Panc1 (cell line): ENCODE results near the gene SIRPB2. TPM values are rescaled to one million over a fixed set of nuclear protein-coding genes. Genes with fewer than 3 reads are reported as not detected.
A peak's percentile ranks its signal among the peaks of the same experiment; 100 is the strongest.

Source experiments
- ATAC-seq: fragments of 200-7000 bp; cut with Tn5 transposase; 2 replicates; pipeline ENCODE4 v1.9.1; 2020; ENCODE audit warnings: mild to moderate bottlenecking, moderate library complexity
- BruUV-seq: library from RNA; stranded (reverse); fragments of 400-500 nt; replicated peaks from 2 replicates; lab custom pipeline; 2021; lab: Mats Ljungman, UMichigan
- CTCF ChIA-PET: fragments of 300-600 bp; sonication (Branson Sonifier 250); formaldehyde crosslinking; loops from one replicate; lab custom pipeline; 2022; ENCODE audit warnings: antibody characterized with exemption; lab: Charles Lee
- POLR2A ChIA-PET: fragments of 300-600 bp; sonication (Branson Sonifier 250); formaldehyde crosslinking; loops from one replicate; lab custom pipeline; 2022; ENCODE audit warnings: antibody characterized with exemption; lab: Charles Lee
- DNase-seq: peaks from one replicate; pipeline ENCODE4 v3.0.0-alpha.2; 2010; ENCODE audit warnings: low read depth, low spot score
- H3K27ac ChIP-seq: 2 replicates; pipeline ENCODE4 v1.5.1; 2011; ENCODE audit warnings: mild to moderate bottlenecking, low read length, inconsistent platforms
- H3K27me3 ChIP-seq: fragments of 200-500 bp; sonication (Bioruptor generic); 2 replicates; pipeline ENCODE4 v1.6.0; 2014; ENCODE audit warnings: low read length, inconsistent platforms; ENCODE audit not compliant: control insufficient read depth, insufficient read depth
- H3K36me3 ChIP-seq: fragments of 200-500 bp; sonication (Bioruptor generic); 2 replicates; pipeline ENCODE4 v1.5.1; 2014; ENCODE audit warnings: inconsistent platforms, mild to moderate bottlenecking, low read length, moderate library complexity; ENCODE audit not compliant: control insufficient read depth, insufficient read depth
- H3K4me1 ChIP-seq: 2 replicates; pipeline ENCODE4 v1.5.1; 2011; ENCODE audit warnings: inconsistent platforms, mild to moderate bottlenecking, low read length, moderate library complexity; ENCODE audit not compliant: control insufficient read depth, insufficient read depth
- H3K4me3 ChIP-seq, 2 experiments: 2 replicates each; pipeline ENCODE4 v1.5.1; 2011 to 2012; ENCODE audit warnings: low read depth in 2 of 2, low read length in 2 of 2, mild to moderate bottlenecking in 2 of 2, inconsistent platforms in 1 of 2, moderate library complexity in 1 of 2
- H3K9me3 ChIP-seq: fragments of 200-500 bp; sonication (Bioruptor generic); 2 replicates; pipeline ENCODE4 v1.5.1; 2014; ENCODE audit warnings: low read depth, mild to moderate bottlenecking, inconsistent platforms, low read length, moderate library complexity; ENCODE audit not compliant: control insufficient read depth, insufficient read depth
- POLR2AphosphoS5 ChIP-seq: IDR thresholded peaks from 2 replicates; pipeline ENCODE4 v1.6.1; 2012; ENCODE audit warnings: mild to moderate bottlenecking, low read depth, low read length, moderate library complexity
- SIN3A ChIP-seq: IDR thresholded peaks from 2 replicates; pipeline ENCODE4 v1.6.1; 2012; ENCODE audit warnings: low read depth, mild to moderate bottlenecking, low read length, moderate library complexity, borderline replicate concordance; ENCODE audit not compliant: insufficient read depth
- TCF7L2 ChIP-seq: IDR thresholded peaks from 2 replicates; pipeline ENCODE4 v1.6.1; 2011; ENCODE audit warnings: mild to moderate bottlenecking, low read depth, low read length, inconsistent platforms
- in situ Hi-C: cut with HindIII; loops from 2 replicates; pipeline ENCODE4 v1.10.0; 2016; ENCODE audit warnings: low sequenced_read_pairs, low pct_unique_long_range_greater_than_20kb
- intact Hi-C: fragments of 100-400 bp; cut with micrococcal nuclease; formaldehyde crosslinking; loops from one replicate; pipeline ENCODE4 v1.10.0; 2022; ENCODE audit not compliant: unreplicated experiment
- total RNA-seq: library from RNA; stranded (reverse); gene quantifications from one replicate; pipeline ENCODE4 v1.2.1, GENCODE V29; 2021; ENCODE audit not compliant: unreplicated experiment
- TF ChIP-seq, protein P1 (sequence below): fragments of 450-650 bp; IDR thresholded peaks from 2 replicates; pipeline ENCODE4 v1.5.1; 2017; ENCODE audit warnings: mild to moderate bottlenecking
- TF ChIP-seq, protein P2 (sequence below), 2 experiments: IDR thresholded peaks; 2 replicates each; pipeline ENCODE4 v1.6.1; 2011 to 2012; ENCODE audit warnings: low read depth in 2 of 2, control low read depth in 1 of 2, low read length in 1 of 2, mild to moderate bottlenecking in 1 of 2, moderate library complexity in 1 of 2; ENCODE audit not compliant: insufficient read depth in 1 of 2

The SIRPB2 gene
- total RNA-seq, 1 experiment from 2014 or later = not detected

DNA sequence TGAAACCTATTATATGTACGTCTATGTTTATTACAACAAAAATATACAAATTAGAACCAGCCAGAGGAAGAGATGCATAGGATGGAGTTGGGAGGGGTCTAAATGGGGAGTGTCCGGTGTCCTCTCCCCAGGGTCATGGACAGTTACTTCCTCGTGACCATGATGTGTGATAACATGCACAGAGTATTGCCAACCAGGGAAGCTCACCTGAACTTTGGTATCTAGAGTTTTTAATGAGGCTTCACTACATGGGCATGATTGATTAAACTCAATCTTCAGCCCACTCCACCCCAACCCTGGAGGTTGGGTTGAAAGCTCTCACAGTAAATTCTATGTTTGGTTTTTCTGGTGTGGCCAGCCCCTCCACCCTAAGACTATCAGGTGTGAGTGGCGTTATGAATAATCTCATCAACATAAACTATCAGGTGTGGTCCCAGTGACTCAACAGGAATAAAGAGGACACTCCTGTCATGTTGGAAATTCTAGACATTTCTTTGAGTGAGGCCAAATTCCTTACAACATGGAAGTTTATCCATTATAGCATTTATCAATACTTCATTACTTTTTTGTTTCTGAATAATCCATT lies 62.0 kb downstream of the SIRPB2 start:
- peaks cover 32% of the 10 kb centered on the region for H3K4me1 ChIP-seq
- H3K4me3 ChIP-seq = no peak overlapping the region
- no TSS peak for BruUV-seq
- ChIA-PET CTCF (no interaction called here), POLR2A (no interaction called here)
- peak overlapping the region; percentile 78 for H3K27ac ChIP-seq
- in situ Hi-C loops (no loop called here), intact Hi-C loops (no loop called here)
- ATAC-seq = no peak
- no peaks in the 10 kb centered on the region for H3K36me3 ChIP-seq
- no peak for TF ChIP-seq SIN3A
- TF ChIP-seq, protein P1, sequence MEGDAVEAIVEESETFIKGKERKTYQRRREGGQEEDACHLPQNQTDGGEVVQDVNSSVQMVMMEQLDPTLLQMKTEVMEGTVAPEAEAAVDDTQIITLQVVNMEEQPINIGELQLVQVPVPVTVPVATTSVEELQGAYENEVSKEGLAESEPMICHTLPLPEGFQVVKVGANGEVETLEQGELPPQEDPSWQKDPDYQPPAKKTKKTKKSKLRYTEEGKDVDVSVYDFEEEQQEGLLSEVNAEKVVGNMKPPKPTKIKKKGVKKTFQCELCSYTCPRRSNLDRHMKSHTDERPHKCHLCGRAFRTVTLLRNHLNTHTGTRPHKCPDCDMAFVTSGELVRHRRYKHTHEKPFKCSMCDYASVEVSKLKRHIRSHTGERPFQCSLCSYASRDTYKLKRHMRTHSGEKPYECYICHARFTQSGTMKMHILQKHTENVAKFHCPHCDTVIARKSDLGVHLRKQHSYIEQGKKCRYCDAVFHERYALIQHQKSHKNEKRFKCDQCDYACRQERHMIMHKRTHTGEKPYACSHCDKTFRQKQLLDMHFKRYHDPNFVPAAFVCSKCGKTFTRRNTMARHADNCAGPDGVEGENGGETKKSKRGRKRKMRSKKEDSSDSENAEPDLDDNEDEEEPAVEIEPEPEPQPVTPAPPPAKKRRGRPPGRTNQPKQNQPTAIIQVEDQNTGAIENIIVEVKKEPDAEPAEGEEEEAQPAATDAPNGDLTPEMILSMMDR = no peak
- TF ChIP-seq, protein P2, sequence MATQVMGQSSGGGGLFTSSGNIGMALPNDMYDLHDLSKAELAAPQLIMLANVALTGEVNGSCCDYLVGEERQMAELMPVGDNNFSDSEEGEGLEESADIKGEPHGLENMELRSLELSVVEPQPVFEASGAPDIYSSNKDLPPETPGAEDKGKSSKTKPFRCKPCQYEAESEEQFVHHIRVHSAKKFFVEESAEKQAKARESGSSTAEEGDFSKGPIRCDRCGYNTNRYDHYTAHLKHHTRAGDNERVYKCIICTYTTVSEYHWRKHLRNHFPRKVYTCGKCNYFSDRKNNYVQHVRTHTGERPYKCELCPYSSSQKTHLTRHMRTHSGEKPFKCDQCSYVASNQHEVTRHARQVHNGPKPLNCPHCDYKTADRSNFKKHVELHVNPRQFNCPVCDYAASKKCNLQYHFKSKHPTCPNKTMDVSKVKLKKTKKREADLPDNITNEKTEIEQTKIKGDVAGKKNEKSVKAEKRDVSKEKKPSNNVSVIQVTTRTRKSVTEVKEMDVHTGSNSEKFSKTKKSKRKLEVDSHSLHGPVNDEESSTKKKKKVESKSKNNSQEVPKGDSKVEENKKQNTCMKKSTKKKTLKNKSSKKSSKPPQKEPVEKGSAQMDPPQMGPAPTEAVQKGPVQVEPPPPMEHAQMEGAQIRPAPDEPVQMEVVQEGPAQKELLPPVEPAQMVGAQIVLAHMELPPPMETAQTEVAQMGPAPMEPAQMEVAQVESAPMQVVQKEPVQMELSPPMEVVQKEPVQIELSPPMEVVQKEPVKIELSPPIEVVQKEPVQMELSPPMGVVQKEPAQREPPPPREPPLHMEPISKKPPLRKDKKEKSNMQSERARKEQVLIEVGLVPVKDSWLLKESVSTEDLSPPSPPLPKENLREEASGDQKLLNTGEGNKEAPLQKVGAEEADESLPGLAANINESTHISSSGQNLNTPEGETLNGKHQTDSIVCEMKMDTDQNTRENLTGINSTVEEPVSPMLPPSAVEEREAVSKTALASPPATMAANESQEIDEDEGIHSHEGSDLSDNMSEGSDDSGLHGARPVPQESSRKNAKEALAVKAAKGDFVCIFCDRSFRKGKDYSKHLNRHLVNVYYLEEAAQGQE (IDR thresholded peaks at IDR 0.05; ENCODE audit: insufficient read depth in 1 of 2, low read depth in 2 of 2, low read length in 1 of 2) = no peak
- TF ChIP-seq POLR2AphosphoS5 = no peak
- TF ChIP-seq TCF7L2 = no peak
- peaks cover 19% of the 10 kb centered on the region; the same call in 1 of the 2 replicates for H3K9me3 ChIP-seq
- no peaks in the 10 kb centered on the region for H3K27me3 ChIP-seq
- no peak for DNase-seq

DNA sequence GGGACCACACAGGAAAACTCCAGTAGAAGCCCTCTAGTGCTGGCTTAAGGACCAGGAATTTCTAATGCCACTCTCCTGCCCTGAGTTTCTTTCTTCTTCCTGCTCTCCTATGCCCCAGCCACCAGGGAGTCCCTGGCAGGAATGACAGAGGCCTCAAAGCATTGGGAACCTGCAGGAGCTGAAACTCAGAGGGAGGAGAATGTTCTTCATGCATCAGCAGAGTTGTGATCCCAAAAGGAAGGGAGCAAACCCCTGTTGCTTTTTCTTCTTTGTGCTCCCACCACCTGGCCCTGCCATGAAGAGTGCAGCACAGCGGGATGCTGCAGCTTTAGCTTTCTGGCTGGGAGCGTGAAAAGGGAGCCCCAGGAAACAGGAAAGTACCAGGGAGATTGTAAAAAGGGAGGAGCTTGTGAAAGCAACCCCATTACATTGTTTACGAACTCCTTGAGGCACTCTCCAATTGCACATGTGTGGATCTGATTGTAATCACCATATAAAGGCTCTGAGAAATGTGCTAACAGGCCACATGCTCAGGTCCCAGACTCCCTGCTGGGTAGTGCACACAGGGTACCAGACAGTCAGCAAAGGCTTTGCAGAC lies 63.7 kb downstream of the SIRPB2 start:
- Histone ChIP-seq H3K4me3 (no peak overlapping the region), H3K36me3 (no peaks in the 10 kb centered on the region), H3K9me3 (peaks cover 11% of the 10 kb centered on the region; the same call in 1 of the 2 replicates), H3K27ac (peak overlapping the region; percentile 78), H3K27me3 (no peaks in the 10 kb centered on the region), H3K4me1 (peaks cover 32% of the 10 kb centered on the region)
- TF ChIP-seq TCF7L2 = no peak
- TF ChIP-seq, protein P1 = peak; percentile 10; the same call in 1 of the 2 replicates
- ATAC-seq (peak; percentile 82), DNase-seq (no peak)
- BruUV-seq = no TSS peak
- intact Hi-C loops = no loop called here
- ChIA-PET CTCF (interaction anchor here (1.1 kb wide), 1 partner anchor 34 kb away, joined by 9 read pairs; the partner anchor contains the start of gene FKBP1A), POLR2A (interaction anchor here (0.7 to 0.9 kb wide), 2 partner anchors 45 to 126 kb away, joined by 3 read pairs; no protein-coding TSS in a partner anchor)
- in situ Hi-C loops = no loop called here
